HEK293T (cell line): ENCODE data around the gene FKRP.
"Not testable (repeated sequence)": the region's sequence is repeated elsewhere in the genome, so short reads cannot be mapped to it uniquely, and the experiment has no call there.

ENCODE experiments used
- BHLHE40 ChIP-seq: fragments of 450-650 bp; IDR thresholded peaks from 2 replicates; pipeline ENCODE4 v1.6.1; 2016; ENCODE audit warnings: mild to moderate bottlenecking, moderate library complexity, borderline replicate concordance
- FOXM1 ChIP-seq: fragments of 450-650 bp; IDR thresholded peaks from 2 replicates; pipeline ENCODE4 v1.6.1; 2017; ENCODE audit warnings: mild to moderate bottlenecking, borderline replicate concordance

DNA sequence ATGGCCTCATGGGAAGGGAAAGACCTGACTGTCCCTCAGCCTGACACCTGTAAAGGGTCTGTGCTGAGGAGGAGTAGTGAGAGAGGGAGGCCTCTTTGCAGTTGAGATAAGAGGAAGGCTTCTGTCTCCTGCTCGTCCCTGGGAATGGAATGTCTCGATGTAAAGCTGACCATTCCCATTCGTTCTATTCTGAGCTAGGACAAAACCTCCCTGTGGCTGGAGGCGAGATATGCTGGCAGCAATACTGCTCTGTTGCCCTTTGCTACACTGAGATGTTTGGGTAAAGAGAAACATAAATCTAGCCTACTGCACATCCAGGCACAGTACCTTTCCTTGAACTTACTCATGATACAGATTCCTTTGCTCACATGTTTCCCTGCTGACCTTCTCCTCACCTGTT lies 22.9 kb downstream of the FKRP start:
- not testable (repeated sequence) for TF ChIP-seq BHLHE40, FOXM1
